ENCODE data around the gene SUDS3. TPM values are rescaled to one million over a fixed set of nuclear protein-coding genes. Genes with fewer than 3 reads are reported as not detected.

SUDS3 gene
- total RNA-seq, 1 donor from 2014 or later: 42.1 TPM

- no peak for DNase-seq (ENCODE audit: extremely low spot score, unreplicated experiment)
- Mint-ChIP-seq H3K27ac (peak overlapping the region; percentile 29), H3K4me1 (ENCODE audit: unreplicated experiment) (peaks cover 27% of the 10 kb centered on the region), H3K36me3 (no peaks in the 10 kb centered on the region), H3K9me3 (no peaks in the 10 kb centered on the region), H3K4me3 (peak overlapping the region; percentile 96), H3K27me3 (peaks cover 23% of the 10 kb centered on the region)
- TF ChIP-seq CTCF (conservative IDR thresholded peaks at IDR 0.05): no peak
Measured at GRCh38 chr12:118374126-118374725, 2.1 kb upstream of the SUDS3 start.

GRCh38 chr12:118374909-118375308 lies 1.4 kb upstream of the SUDS3 start:
- Mint-ChIP-seq H3K4me3 (peak overlapping the region; percentile 96), H3K4me1 (ENCODE audit: unreplicated experiment) (peaks cover 27% of the 10 kb centered on the region)

GRCh38 chr12:118375348-118375747 lies 1.0 kb upstream of the SUDS3 start:
- Mint-ChIP-seq H3K4me3 (peak overlapping the region; percentile 96), H3K27ac (peak overlapping the region; percentile 98), H3K9me3 (no peaks in the 10 kb centered on the region), H3K4me1 (ENCODE audit: unreplicated experiment) (peaks cover 27% of the 10 kb centered on the region), H3K27me3 (peaks cover 14% of the 10 kb centered on the region), H3K36me3 (peaks cover 5% of the 10 kb centered on the region)
- DNase-seq (ENCODE audit: extremely low spot score, unreplicated experiment): no peak
- no peak for TF ChIP-seq CTCF (conservative IDR thresholded peaks at IDR 0.05)

More at GRCh38 chr12:118374909-118375308, 1.4 kb upstream of the SUDS3 start:
- Mint-ChIP-seq H3K36me3 (peaks cover 2% of the 10 kb centered on the region), H3K27me3 (peaks cover 19% of the 10 kb centered on the region), H3K27ac (peak overlapping the region; percentile 5), H3K9me3 (no peaks in the 10 kb centered on the region)
- TF ChIP-seq CTCF (conservative IDR thresholded peaks at IDR 0.05): no peak
- DNase-seq (ENCODE audit: extremely low spot score, unreplicated experiment): no peak

GRCh38 chr12:118377021-118377883 lies 897 bp downstream of the SUDS3 start:
- H3K36me3 Mint-ChIP-seq: peaks cover 10% of the 10 kb centered on the region
- H3K27me3 Mint-ChIP-seq: no peaks in the 10 kb centered on the region
- H3K27ac Mint-ChIP-seq: peak overlapping the region; percentile 70
- H3K4me1 Mint-ChIP-seq (ENCODE audit: unreplicated experiment): peaks cover 22% of the 10 kb centered on the region
- peak overlapping the region; percentile 96 for H3K4me3 Mint-ChIP-seq
- no peak for TF ChIP-seq CTCF (conservative IDR thresholded peaks at IDR 0.05)
- DNase-seq (ENCODE audit: extremely low spot score, unreplicated experiment): no peak
- H3K9me3 Mint-ChIP-seq: no peaks in the 10 kb centered on the region

GRCh38 chr12:118377884-118378470 lies 1.6 kb downstream of the SUDS3 start:
- peak; percentile 75 for DNase-seq (ENCODE audit: extremely low spot score, unreplicated experiment)
- peak; percentile 99 for TF ChIP-seq CTCF (conservative IDR thresholded peaks at IDR 0.05)
- no peaks in the 10 kb centered on the region for H3K27me3 Mint-ChIP-seq
- H3K27ac Mint-ChIP-seq: peak overlapping the region; percentile 70
- H3K36me3 Mint-ChIP-seq: peaks cover 10% of the 10 kb centered on the region
- peaks cover 22% of the 10 kb centered on the region for H3K4me1 Mint-ChIP-seq (ENCODE audit: unreplicated experiment)
- H3K4me3 Mint-ChIP-seq: peak overlapping the region; percentile 96
- no peaks in the 10 kb centered on the region for H3K9me3 Mint-ChIP-seq
